ENCODE data around the gene AOC1. TPM values are rescaled to one million over a fixed set of nuclear protein-coding genes. Genes with fewer than 3 reads are reported as not detected.

The AOC1 gene
- total RNA-seq: 0.64 TPM
- long read RNA-seq, partial matches to known transcripts: 0 of 2 reads
- long read RNA-seq, other reads (novel, unspliced or antisense): 1 of 2 reads

GRCh38 chr7:150852371-150852905 lies at the start of gene AOC1:
TSS of gene AOC1 (plus strand) at chr7:150852517. CDS start at chr7:150856471, 3,954 bp downstream.
- TF ChIP-seq CTCF (IDR thresholded peaks at IDR 0.05): no peak
- Histone ChIP-seq H3K27me3 (peaks cover 17% of the 10 kb centered on the region), H3K27ac (no peak within 1 kb of the TSS), H3K36me3 (no peaks in the 10 kb centered on the region), H3K4me3 (no peak within 1 kb of the TSS), H3K4me1 (no peaks in the 10 kb centered on the region), H3K9me3 (no peaks in the 10 kb centered on the region)
- peak; percentile 61 for ATAC-seq
- intact Hi-C loops (cut with DNase I): no loop called here
- no peak for DNase-seq

- DNase-seq (no peak), ATAC-seq (no peak)
- intact Hi-C loops (cut with DNase I): no loop called here
- peaks cover 4% of the 10 kb centered on the region for H3K4me1 ChIP-seq
- no peaks in the 10 kb centered on the region for H3K36me3 ChIP-seq
- no peak for TF ChIP-seq CTCF (IDR thresholded peaks at IDR 0.05)
- peaks cover 8% of the 10 kb centered on the region for H3K27me3 ChIP-seq
- H3K4me3 ChIP-seq: no peak overlapping the region
- no peak overlapping the region for H3K27ac ChIP-seq
- H3K9me3 ChIP-seq: peaks cover 4% of the 10 kb centered on the region
These were observed 49.0 kb upstream of the AOC1 start for GRCh38 chr7:150803161-150803860.

GRCh38 chr7:150804802-150805201 lies 47.5 kb upstream of the AOC1 start:
- H3K27me3 ChIP-seq: peaks cover 7% of the 10 kb centered on the region
- no peak for TF ChIP-seq CTCF (IDR thresholded peaks at IDR 0.05)
- no peak overlapping the region for H3K27ac ChIP-seq
- intact Hi-C loops (cut with DNase I): no loop called here
- H3K9me3 ChIP-seq: peaks cover 4% of the 10 kb centered on the region
- no peak for DNase-seq
- peaks cover 4% of the 10 kb centered on the region for H3K4me1 ChIP-seq
- H3K4me3 ChIP-seq: no peak overlapping the region
- no peaks in the 10 kb centered on the region for H3K36me3 ChIP-seq
- ATAC-seq: no peak

GRCh38 chr7:150805864-150806263 lies 46.5 kb upstream of the AOC1 start:
- TF ChIP-seq CTCF (IDR thresholded peaks at IDR 0.05): no peak
- no peak for ATAC-seq
- Histone ChIP-seq H3K27me3 (no peaks in the 10 kb centered on the region), H3K27ac (no peak overlapping the region), H3K36me3 (no peaks in the 10 kb centered on the region), H3K9me3 (peaks cover 4% of the 10 kb centered on the region), H3K4me3 (no peak overlapping the region), H3K4me1 (no peaks in the 10 kb centered on the region)
- no peak for DNase-seq
- intact Hi-C loops (cut with DNase I): no loop called here

- H3K27me3 ChIP-seq: no peaks in the 10 kb centered on the region
- ATAC-seq (no peak), DNase-seq (no peak)
- no peaks in the 10 kb centered on the region for H3K36me3 ChIP-seq
- TF ChIP-seq CTCF (IDR thresholded peaks at IDR 0.05): no peak
- H3K4me1 ChIP-seq: no peaks in the 10 kb centered on the region
- H3K9me3 ChIP-seq: peaks cover 4% of the 10 kb centered on the region
- H3K27ac ChIP-seq: no peak overlapping the region
- no peak overlapping the region for H3K4me3 ChIP-seq
- intact Hi-C loops (cut with DNase I): no loop called here
These were observed 45.9 kb upstream of the AOC1 start for GRCh38 chr7:150806454-150806853.

Measured in upper lobe of right lung (tissue), 1 donor.